ENCODE data around the gene ARHGAP9.

DNA sequence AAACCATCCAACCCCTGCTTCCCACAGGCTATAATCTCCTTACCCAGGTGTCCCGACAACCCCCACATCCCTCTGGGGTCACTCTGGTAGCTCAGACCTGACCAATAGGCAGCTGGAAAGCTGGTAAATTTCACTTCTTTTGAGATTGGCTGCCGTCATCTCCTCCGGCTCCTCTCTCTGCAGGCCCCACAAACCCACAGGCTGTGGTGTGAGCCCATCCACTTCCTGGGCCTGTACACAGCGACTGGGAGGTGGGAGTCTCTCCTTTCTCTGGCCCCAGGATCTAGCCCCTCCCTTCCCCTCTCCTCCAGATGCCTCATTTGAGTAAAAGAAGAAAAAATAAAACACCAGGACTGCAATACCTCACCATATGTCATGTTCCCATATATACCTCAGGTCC is 44.4 kb downstream of the ARHGAP9 start:
- no peak for TF ChIP-seq CTCF (IDR thresholded peaks at IDR 0.05)
- no peak for TF ChIP-seq SIN3A (IDR thresholded peaks at IDR 0.05; ENCODE audit: borderline replicate concordance, low read depth, low read length)
- no peak for TF ChIP-seq EP300 (IDR thresholded peaks at IDR 0.05; ENCODE audit: borderline replicate concordance in 1 of 2, low read depth in 1 of 2, low read length in 1 of 2)
- no peak for TF ChIP-seq RXRA (IDR thresholded peaks at IDR 0.05; ENCODE audit: borderline replicate concordance, low read depth)
- no peak for TF ChIP-seq YY1 (IDR thresholded peaks at IDR 0.05; ENCODE audit: low read depth)
- no peak for TF ChIP-seq SMC3 (IDR thresholded peaks at IDR 0.05; ENCODE audit: low read depth, low read length)
- TF ChIP-seq, protein P1, sequence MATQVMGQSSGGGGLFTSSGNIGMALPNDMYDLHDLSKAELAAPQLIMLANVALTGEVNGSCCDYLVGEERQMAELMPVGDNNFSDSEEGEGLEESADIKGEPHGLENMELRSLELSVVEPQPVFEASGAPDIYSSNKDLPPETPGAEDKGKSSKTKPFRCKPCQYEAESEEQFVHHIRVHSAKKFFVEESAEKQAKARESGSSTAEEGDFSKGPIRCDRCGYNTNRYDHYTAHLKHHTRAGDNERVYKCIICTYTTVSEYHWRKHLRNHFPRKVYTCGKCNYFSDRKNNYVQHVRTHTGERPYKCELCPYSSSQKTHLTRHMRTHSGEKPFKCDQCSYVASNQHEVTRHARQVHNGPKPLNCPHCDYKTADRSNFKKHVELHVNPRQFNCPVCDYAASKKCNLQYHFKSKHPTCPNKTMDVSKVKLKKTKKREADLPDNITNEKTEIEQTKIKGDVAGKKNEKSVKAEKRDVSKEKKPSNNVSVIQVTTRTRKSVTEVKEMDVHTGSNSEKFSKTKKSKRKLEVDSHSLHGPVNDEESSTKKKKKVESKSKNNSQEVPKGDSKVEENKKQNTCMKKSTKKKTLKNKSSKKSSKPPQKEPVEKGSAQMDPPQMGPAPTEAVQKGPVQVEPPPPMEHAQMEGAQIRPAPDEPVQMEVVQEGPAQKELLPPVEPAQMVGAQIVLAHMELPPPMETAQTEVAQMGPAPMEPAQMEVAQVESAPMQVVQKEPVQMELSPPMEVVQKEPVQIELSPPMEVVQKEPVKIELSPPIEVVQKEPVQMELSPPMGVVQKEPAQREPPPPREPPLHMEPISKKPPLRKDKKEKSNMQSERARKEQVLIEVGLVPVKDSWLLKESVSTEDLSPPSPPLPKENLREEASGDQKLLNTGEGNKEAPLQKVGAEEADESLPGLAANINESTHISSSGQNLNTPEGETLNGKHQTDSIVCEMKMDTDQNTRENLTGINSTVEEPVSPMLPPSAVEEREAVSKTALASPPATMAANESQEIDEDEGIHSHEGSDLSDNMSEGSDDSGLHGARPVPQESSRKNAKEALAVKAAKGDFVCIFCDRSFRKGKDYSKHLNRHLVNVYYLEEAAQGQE (IDR thresholded peaks at IDR 0.05; ENCODE audit: low read depth, low read length): no peak
- TF ChIP-seq, protein P2, sequence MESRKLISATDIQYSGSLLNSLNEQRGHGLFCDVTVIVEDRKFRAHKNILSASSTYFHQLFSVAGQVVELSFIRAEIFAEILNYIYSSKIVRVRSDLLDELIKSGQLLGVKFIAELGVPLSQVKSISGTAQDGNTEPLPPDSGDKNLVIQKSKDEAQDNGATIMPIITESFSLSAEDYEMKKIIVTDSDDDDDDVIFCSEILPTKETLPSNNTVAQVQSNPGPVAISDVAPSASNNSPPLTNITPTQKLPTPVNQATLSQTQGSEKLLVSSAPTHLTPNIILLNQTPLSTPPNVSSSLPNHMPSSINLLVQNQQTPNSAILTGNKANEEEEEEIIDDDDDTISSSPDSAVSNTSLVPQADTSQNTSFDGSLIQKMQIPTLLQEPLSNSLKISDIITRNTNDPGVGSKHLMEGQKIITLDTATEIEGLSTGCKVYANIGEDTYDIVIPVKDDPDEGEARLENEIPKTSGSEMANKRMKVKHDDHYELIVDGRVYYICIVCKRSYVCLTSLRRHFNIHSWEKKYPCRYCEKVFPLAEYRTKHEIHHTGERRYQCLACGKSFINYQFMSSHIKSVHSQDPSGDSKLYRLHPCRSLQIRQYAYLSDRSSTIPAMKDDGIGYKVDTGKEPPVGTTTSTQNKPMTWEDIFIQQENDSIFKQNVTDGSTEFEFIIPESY (IDR thresholded peaks at IDR 0.05; ENCODE audit: borderline replicate concordance, low read depth): no peak
- TF ChIP-seq POLR2AphosphoS5 (IDR thresholded peaks at IDR 0.05; ENCODE audit: low read depth, low read length): no peak
- no peak for TF ChIP-seq MXI1 (IDR thresholded peaks at IDR 0.05; ENCODE audit: low read depth, low read length)

Measured in SK-N-SH (cell line).